HCT116 (cell line): ENCODE data around the gene FAM163B.

Experiments
- CTCF ChIP-seq, 3 experiments: fragments of 200-600 bp in 1 of 3; sonication (generic) in 1 of 3; IDR thresholded peaks in 2 of 3; conservative IDR thresholded peaks in 1 of 3; 2 replicates each; pipeline ENCODE4 v1.5.1; 2012 to 2017; ENCODE audit warnings: low read depth in 2 of 3, low read length in 2 of 3, antibody characterized with exemption in 1 of 3, borderline replicate concordance in 1 of 3, control low read depth in 1 of 3, mild to moderate bottlenecking in 1 of 3, mixed read lengths in 1 of 3, mixed run types in 1 of 3, moderate library complexity in 1 of 3; ENCODE audit not compliant: insufficient read depth in 1 of 3
- ELF1 ChIP-seq: IDR thresholded peaks from 2 replicates; pipeline ENCODE4 v1.6.1; 2012; ENCODE audit warnings: low read depth, borderline replicate concordance
- EZH2 ChIP-seq: fragments of 200-600 bp; sonication (generic); IDR thresholded peaks from 2 replicates; pipeline ENCODE4 v1.6.1; 2017; ENCODE audit warnings: antibody characterized with exemption, mixed run types
- SIN3A ChIP-seq: IDR thresholded peaks from 2 replicates; pipeline ENCODE4 v1.6.1; 2012; ENCODE audit warnings: low read depth
- SRF ChIP-seq: IDR thresholded peaks from 2 replicates; pipeline ENCODE4 v1.6.1; 2012; ENCODE audit warnings: low read depth
- YY1 ChIP-seq: IDR thresholded peaks from 2 replicates; pipeline ENCODE4 v1.6.1; 2011; ENCODE audit warnings: low read length, low read depth, moderate library complexity, mild to moderate bottlenecking; ENCODE audit not compliant: insufficient replicate concordance; ENCODE audit errors: extremely low read depth

GRCh38 chr9:133621725-133622267, 12.6 kb upstream of the FAM163B start:
- TF ChIP-seq YY1, result no peak
- TF ChIP-seq CTCF (IDR thresholded peaks at IDR 0.05 in 2 of 3, conservative IDR thresholded peaks at IDR 0.05 in 1 of 3; ENCODE audit: borderline replicate concordance in 1 of 3, insufficient read depth in 1 of 3, low read depth in 2 of 3, low read length in 2 of 3), result no peak
- no peak for TF ChIP-seq SIN3A
- TF ChIP-seq ELF1, result no peak
- no peak for TF ChIP-seq EZH2
- TF ChIP-seq SRF, result no peak
